HG03575 (cell line): ENCODE data around the gene KIN.
"Not testable (repeated sequence)": the region's sequence is repeated elsewhere in the genome, so short reads cannot be mapped to it uniquely, and the experiment has no call there.

Source experiments
- ATAC-seq: cut with Tn5 transposase; IDR thresholded peaks from one replicate; pipeline ENCODE4 v1.9.1; 2021; ENCODE audit not compliant: unreplicated experiment, insufficient number of reproducible peaks, low FRiP score; ENCODE audit errors: extremely low read depth

KIN gene

DNA sequence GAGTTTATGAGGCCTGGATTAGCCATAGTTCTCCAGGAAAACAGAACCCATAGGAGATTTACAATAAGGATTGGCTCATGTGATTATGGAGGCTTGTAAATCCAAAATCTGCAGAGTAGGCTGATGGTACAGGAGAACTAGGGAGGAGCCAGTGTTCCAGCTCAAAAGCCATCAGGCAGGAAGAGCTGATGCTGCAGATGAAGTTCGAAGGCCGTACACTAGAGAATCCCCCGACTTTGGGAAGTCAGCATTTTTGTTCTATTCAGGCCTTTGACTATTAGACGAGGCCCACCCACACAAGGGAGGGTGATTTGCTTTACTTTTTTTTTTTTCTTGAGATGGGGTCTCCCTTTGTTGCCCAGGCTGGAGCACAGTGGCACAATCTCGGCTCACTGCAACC lies 37.6 kb downstream of the KIN start:
- ATAC-seq, result no peak

DNA sequence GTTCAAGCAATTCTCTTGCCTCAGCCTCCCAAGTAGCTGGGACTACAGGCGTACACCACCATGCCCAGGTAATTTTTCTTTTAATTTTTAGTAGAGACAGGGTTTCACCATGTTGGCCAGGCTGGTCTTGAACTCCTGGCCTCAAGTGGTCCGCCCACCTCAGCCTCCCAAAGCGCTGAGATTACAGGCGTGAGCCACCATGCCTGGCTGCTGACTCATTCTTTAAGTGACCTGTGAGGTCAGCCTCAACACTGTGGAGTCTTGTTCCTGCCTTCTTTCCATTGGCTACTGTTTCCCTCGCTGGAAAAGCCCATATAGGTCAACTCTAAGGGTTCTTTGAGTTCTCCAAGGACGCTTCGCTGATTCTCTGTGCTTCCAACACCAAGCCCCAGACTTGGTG lies 39.2 kb downstream of the KIN start:
- not testable (repeated sequence) for ATAC-seq

DNA sequence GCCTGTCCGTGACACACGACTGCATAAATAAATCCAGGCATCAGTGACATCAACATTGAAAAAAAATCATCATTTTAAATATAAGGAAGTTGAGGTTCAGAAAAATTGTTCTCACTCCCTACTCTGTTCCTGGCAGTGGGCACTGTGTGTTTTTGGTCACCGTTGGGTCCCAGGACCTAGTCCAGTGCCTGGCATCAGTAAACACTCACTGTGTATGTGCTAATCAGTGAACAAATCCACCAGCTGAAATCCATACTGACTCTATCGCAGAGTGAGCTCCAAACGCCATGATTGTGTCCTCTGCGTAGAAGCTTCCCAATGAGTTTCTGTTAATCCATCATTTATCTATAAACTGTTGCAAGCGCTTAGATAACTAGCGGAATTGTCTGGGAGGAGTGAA lies 43.5 kb downstream of the KIN start:
- no peak for ATAC-seq

DNA sequence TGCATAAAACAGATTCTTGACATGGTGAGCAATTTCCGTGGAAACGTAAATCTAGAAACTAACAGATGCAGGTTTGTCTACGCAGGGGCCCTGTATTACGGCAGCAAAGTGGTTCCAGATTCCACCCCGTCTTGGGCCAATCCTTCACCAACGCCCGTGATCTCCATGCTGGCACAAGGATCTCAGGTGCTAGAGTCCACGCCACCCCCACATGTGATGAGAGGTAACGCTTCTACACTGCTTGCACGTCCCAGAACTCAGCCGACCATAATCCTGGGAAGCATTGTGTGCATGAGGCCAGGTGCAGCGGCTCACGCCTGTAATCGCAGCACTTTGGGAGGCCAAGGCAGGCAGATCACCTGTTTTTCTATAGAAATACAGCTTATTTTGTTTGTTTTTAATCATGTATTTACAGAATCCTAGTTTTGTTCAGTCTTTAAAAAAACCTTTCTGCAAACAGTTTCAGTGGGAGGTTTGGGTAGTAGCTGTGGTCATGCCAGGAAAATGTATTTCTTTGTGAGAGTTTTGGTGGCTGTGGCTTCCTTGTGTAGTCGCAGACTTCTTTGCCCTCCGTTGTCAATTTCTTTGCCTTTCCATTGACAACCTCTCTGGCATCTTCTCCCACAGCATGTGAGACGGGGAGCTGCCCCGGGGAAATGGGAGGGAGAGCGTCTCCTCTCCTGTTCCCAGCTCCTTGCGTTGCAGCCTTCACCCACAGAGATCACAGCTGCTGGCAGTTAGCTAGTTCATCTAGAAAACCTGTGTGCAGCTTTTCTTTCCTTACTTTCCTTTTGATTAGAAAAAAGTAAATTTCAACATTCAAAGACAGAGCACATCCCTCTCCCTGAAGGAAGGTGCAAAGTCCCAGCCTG lies 49.0 kb downstream of the KIN start:
- no peak for ATAC-seq

DNA sequence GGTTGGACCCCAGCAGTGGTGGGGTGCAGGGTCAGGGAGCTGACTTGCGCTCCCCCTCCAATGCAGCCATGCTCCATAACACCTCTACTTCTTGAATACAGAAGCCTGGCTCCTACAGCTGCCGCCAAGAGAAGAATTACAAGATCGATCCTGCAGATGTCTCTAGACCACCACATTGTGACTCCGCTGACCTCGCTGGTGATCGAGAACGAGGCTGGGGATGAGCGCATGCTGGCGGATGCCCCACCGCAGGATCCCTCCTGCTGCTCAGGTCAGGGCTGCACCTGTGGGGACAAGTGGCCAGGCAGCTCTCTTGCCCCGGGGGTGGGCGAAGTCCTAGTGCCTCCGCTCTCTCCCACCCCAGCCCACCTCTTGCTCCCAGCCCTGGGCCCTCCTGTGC lies 53.0 kb downstream of the KIN start:
- no peak for ATAC-seq

DNA sequence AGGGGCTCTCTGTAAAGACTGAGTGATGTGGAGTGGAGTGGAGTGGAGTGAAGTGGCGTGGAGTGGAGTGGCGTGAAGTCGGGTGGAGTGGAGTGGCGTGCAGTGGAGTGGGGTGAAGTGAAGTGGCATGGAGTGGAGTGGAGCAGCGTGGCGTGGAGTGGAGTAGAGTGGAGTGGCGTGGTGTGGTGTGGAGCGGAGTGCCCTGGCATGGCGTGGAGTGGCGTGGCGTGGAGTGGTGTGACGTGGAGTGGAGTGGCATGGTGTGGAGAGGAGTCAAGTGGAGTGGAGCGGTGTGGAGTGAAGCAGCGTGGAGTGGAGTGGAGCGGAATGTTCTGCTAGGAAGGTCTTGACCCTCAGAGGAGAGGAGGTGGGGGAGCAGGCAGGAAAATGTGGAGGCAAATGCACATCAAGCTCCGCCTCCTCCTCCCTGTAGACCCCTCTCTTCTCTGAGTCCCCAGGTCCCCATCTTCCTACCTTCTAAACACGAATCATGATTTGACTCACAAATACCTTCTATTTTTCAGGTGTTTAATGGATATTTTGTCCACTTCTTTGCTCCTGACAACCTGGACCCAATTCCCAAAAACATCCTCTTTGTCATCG lies 64.8 kb downstream of the KIN start:
- ATAC-seq, result no peak

DNA sequence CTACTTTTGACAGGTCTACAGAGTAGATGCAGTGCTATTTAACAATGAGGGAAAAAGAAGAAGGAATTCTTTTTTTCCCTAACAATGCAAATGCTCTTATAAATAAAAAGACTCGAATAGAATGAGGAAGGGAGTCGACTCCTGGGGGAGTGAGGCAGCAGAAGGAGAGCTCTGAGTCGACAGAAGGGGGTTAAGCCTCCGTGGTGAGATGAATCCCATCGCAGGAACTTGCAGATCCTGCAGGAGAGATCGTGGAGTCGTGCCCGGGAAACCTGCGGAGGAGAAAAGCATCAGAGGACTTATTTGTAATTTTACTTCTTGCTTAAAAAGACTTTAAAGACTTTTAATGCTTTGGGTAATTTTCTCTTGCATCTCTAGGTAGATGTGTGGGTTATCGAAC lies 67.3 kb downstream of the KIN start:
- no peak for ATAC-seq

DNA sequence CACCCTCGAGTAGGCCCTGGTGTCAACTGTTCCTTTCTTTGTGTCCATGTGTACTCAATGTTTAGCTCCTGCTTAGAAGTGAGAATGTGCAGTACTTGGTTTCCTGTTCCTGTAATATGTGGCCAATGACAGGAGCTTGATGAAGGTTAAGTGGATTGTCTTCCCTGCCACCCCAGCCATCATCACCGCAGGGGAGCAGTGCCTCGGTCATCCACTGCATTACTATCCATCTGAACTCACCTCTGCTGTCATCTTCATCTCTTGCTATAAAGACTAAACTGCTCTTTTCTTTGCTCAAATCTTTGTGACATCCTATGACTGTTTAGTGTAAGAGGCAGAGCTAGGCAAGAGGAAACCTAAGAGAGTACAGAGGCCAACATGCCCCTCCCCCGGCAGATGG lies 69.1 kb downstream of the KIN start:
- ATAC-seq, result no peak

DNA sequence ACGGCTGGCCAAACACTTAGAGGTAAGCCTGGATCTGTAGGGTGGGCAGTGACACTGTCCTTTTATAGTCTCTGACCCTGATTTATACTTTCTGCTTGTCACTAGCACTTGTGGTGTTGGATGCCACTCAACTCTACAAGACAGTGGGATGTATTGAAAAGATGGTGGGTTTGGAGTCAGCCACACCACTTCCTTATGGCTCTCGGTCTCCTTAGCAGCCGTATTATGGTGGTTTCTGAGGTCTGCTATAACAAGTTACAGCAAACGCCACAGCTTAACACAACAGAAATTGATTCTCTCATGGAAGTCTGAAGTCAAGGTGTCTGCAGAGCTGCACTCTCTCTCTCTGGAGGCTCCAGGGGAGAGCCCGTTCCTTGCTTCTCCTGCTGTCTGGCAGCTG lies 70.0 kb downstream of the KIN start:
- no peak for ATAC-seq

DNA sequence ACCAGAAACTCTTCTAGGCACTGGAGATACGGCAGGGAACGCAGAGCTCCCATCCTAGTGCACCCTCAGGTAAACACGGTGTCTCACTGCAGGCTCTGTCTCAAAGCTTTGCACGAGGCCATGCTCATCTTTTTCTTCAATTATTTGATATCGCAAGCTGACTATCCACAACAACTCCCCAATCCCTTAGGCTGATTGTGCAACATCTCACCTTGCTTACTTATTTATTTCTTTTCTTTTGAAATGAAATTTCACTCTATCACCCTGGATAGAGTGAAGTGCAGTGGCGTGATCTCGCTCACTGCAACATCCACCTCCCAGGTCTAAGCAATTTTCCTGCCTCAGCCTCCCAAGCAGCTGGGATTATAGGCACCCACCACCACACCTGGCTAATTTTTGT lies 72.3 kb downstream of the KIN start:
- ATAC-seq, result no peak

DNA sequence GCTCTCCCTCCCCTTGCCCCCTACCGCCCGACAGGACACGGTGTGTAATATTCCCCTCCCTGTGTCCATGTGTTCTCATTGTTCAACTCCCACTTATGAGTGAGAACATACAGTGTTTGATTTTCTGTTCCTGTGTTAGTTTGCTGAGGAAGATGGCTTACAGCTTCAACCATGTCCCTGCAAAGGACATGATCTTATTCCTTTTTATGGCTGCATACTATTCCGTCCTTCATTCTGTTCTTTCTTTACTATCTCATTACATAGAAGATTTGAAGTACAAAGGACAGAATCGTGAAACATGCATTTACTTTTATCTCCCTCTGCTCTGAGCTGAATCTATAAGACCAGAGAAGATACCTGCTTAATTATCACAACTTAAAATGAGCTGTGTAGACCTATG lies 76.7 kb downstream of the KIN start:
- not testable (repeated sequence) for ATAC-seq

DNA sequence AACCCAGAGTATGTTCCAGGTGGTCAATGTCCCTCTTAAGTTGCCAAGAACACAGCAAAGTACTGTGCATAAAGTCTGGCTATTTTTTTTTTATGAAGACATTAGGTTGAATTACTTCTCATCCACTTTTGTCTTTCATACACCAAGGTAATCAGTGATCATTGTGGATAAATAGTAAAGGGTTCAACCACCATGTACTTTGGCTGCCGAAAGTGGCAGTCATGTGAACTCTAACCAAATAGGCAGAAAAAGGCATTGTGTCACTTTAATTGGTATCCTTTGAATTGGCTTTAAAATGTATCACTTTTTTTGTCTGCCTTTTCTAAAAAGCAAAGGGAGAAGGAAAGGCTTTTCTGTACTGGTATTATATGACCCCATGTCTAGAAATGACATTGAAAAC lies 77.3 kb downstream of the KIN start:
- ATAC-seq, result no peak

DNA sequence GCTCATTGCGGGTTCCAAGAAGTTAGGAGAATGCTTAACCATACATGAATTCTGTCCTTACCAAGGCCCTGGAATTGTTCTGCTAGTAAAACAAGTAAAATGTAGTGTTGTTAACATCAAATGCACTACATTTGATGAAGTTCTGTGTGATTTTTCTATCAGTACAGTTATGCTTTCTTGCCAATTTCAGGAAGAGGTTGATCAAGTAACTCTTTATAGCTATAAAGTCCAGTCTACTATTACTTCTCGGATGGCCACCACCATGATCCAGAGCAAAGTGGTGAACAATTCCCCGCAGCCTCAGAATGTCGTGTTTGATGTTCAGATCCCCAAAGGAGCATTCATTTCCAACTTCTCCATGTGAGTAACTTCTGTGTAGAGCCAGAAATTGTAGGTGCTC lies 79.0 kb downstream of the KIN start:
- no peak for ATAC-seq

DNA sequence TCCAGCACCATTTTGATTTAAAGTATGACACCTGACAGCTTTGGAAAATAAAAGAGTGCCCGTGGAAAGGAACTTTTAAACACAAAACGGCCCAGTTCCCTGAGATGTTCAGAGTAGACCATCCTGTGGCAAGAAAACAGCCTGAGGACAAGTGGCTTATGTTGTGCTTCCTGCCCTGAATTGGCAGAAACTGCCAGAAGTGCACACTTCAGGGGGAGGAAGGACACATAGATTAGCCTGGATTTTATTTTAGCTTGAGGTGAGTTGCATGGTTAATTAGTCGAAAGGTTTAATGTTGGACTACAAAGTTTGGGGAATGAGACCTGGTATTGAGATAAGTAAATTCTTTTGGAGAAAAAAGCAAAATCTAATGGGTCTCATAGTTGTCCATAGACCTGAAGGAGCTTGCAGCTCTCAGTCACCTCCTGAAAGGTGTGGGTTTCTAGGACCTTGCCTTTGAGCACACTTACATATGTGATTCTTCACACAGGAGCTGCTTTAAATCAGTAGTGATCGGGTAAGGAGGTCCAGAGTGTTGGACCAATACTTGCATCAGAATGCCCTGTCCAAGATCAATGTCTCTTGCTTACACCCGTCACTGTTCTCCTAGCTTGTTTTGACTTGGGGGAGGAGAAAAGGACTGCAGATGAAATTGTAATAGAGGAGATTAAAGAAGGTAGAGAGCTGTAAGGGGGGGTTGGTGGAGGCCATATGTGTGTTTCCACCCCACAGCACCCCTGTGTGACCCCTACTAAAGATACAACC lies 79.8 kb downstream of the KIN start:
- ATAC-seq, result no peak

DNA sequence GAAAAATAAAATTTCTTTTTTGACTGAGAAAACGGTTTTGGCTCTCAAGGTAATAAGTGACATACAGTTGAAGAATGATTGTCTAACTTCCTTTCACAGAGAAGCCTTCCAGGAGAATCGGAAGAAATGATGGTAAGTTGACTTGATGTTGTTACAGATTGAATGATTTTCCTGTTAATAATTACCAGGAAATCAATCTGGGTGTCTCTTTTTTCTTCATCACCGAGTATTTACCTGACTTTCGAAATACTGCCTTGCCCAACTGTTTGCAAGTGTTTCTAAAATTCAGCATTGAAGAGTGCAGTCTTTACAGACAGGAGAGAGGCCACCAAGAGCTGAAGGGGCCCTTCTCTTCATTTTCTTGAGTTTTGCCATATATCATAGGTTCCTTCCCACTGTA lies 80.7 kb downstream of the KIN start:
- no peak for ATAC-seq

DNA sequence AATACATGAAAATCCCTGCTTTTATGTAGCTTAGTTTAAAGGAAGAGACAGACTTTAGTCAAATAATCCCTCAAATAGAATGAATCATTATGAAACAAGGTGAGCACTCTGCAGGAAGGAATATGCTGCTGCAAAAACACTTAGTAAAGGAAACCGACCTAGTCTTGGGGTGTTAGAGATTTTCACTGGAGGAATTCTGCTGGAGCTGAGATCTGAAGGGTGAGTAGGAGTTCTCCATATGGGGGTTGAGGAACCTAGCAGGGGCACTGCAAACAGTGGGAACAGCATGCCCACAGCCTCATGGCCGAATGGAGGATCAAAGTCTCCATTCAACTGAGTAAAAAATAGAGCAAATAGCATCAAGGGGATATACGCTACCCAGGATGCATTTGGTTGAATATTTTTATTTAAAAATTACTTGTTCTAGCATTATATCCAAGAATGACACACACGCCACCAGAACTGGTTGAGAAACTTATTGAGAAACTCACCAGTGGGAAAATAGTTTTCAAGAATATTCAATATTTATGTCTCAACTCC lies 81.2 kb downstream of the KIN start:
- ATAC-seq, result no peak

DNA sequence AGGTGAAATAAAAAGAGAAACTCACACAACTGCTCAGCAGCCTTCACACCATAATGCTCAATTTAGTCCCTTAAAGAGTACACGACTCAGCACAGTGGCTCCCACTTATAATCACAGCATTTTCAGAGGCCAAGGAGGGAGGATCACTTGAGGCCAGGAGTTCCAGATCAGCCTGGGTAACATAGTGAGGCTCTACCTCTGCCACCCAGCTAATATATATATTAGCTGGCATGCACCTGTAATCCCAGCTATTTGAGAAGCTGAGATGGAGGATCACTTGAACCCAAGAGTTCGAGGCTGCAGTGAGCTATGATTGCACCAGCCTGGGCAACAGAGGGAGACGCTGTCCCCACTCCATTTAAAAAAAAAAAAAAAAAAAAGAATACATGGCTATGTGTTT lies 82.5 kb downstream of the KIN start:
- ATAC-seq, result no peak

DNA sequence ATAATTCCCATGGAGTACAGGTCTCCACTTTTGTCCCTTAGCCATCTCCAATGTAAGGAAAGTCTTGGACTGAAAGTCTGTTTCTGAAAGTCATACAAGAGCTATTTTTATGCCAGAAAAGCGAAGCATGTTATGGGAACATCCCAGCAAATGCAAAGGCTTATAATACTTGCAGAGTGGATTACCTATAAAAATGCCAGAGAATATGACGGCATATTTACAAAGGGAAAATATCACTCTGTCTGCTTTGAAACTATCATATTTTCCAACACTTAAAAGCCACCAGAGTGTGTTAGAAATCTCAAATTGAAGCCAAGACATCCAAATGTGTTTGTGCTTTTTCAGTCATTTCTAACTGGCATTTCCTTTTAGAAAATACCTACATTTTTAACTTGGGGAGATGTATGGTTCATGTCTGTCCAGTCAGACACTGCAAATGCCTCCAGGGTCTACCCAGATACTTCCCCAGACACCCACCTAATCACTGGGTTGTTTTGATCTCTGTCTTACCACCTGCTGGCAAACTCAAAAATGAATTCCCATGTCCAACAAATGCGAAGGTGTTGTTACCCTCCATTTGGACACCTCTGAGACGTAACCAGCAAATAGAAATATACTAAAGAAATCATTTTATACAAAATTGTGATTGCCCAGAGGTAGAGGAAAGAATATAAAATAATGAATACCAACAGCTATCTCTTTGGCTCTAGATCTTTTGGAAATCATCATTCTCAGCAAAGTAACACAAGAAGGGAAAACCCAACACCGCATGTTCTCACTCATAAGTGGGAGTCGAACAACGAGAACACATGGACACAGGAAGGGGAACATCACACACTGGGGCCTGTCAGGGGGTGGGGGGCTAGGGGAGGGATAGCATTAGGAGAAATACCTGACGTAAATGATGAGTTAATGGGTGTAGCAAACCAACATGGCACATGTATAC lies 83.4 kb downstream of the KIN start:
- no peak for ATAC-seq

DNA sequence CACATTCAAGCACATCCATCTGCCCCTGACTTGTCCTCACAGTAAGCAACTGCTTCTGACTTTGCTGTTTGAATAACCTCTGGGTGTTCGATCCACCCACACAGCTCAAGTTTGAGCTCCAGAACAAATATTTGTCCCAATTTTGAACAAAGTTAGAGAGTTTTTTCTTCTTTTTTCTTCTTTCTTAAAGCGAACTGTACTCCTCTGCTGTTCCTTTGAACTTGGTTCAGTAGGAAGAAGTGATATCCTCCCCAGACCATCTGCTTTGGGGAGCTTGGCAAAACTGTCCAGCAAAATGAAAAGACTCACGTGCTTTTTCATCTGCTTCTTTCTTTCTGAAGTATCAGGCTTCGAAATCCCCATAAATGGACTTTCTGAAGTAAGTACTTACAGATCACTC lies 84.7 kb downstream of the KIN start, which contains the start of gene ITIH2:
TSS of gene ITIH2 (plus strand) at position 177 of the 400 bp plus-strand sequence. CDS start at position 296, 119 bp downstream.
- no peak for ATAC-seq
